ENCODE results near the gene STAT4.

Gene STAT4

GRCh38 chr2:191066919-191067233 lies 83.9 kb downstream of the STAT4 start:
- H3F3A ChIP-seq (ENCODE audit: control insufficient read depth, insufficient read depth): no peaks in the 10 kb centered on the region
- TF ChIP-seq CTCF (IDR thresholded peaks at IDR 0.05; ENCODE audit: low read depth, low read length, poor library complexity, severe bottlenecking) (no peak), EZH2phosphoT487 (IDR thresholded peaks at IDR 0.05; ENCODE audit: borderline replicate concordance, low read length) (no peak)
- H3K27ac ChIP-seq (ENCODE audit: low read depth, low read length): no peak overlapping the region
- no peaks in the 10 kb centered on the region for H3K79me2 ChIP-seq (ENCODE audit: control insufficient read depth, low read length)
- no peaks in the 10 kb centered on the region for H3K9me2 ChIP-seq (replicated peaks; ENCODE audit: control insufficient read depth, low read length)
- no peak overlapping the region for H3K4me2 ChIP-seq (ENCODE audit: low read length)
- no peaks in the 10 kb centered on the region for H3K36me3 ChIP-seq (ENCODE audit: control insufficient read depth, low read length)
- H4K20me1 ChIP-seq (ENCODE audit: control insufficient read depth, insufficient read depth, low read depth, low read length): no peaks in the 10 kb centered on the region
- no peaks in the 10 kb centered on the region for H3K4me1 ChIP-seq (ENCODE audit: control insufficient read depth, low read length)
- no peaks in the 10 kb centered on the region for H3K9me3 ChIP-seq (ENCODE audit: control insufficient read depth, insufficient read depth, low read length)
- no peak overlapping the region for H3K4me3 ChIP-seq (ENCODE audit: low read length)
- H3K27me3 ChIP-seq (ENCODE audit: control insufficient read depth, low read length): peaks cover 18% of the 10 kb centered on the region

- Histone ChIP-seq H3K4me2 (ENCODE audit: low read length) (no peak overlapping the region), H3K4me3 (ENCODE audit: low read length) (no peak overlapping the region), H3K27ac (ENCODE audit: low read depth, low read length) (no peak overlapping the region), H3K79me2 (ENCODE audit: control insufficient read depth, low read length) (no peaks in the 10 kb centered on the region), H3K9me3 (ENCODE audit: control insufficient read depth, insufficient read depth, low read length) (no peaks in the 10 kb centered on the region), H3K9me2 (replicated peaks; ENCODE audit: control insufficient read depth, low read length) (no peaks in the 10 kb centered on the region), H3F3A (ENCODE audit: control insufficient read depth, insufficient read depth) (no peaks in the 10 kb centered on the region), H3K36me3 (ENCODE audit: control insufficient read depth, low read length) (no peaks in the 10 kb centered on the region), H4K20me1 (ENCODE audit: control insufficient read depth, insufficient read depth, low read depth, low read length) (no peaks in the 10 kb centered on the region), H3K27me3 (ENCODE audit: control insufficient read depth, low read length) (peaks cover 18% of the 10 kb centered on the region), H3K4me1 (ENCODE audit: control insufficient read depth, low read length) (no peaks in the 10 kb centered on the region)
- no peak for TF ChIP-seq EZH2phosphoT487 (IDR thresholded peaks at IDR 0.05; ENCODE audit: borderline replicate concordance, low read length)
- no peak for TF ChIP-seq CTCF (IDR thresholded peaks at IDR 0.05; ENCODE audit: low read depth, low read length, poor library complexity, severe bottlenecking)
These were observed 84.4 kb downstream of the STAT4 start for GRCh38 chr2:191066197-191066918.

GRCh38 chr2:191065785-191066184 lies 85.0 kb downstream of the STAT4 start:
- Histone ChIP-seq H4K20me1 (ENCODE audit: control insufficient read depth, insufficient read depth, low read depth, low read length) (no peaks in the 10 kb centered on the region), H3F3A (ENCODE audit: control insufficient read depth, insufficient read depth) (no peaks in the 10 kb centered on the region), H3K36me3 (ENCODE audit: control insufficient read depth, low read length) (no peaks in the 10 kb centered on the region), H3K9me2 (replicated peaks; ENCODE audit: control insufficient read depth, low read length) (no peaks in the 10 kb centered on the region), H3K4me1 (ENCODE audit: control insufficient read depth, low read length) (no peaks in the 10 kb centered on the region), H3K9me3 (ENCODE audit: control insufficient read depth, insufficient read depth, low read length) (no peaks in the 10 kb centered on the region), H3K27ac (ENCODE audit: low read depth, low read length) (no peak overlapping the region), H3K79me2 (ENCODE audit: control insufficient read depth, low read length) (no peaks in the 10 kb centered on the region), H3K4me3 (ENCODE audit: low read length) (no peak overlapping the region), H3K27me3 (ENCODE audit: control insufficient read depth, low read length) (peaks cover 20% of the 10 kb centered on the region), H3K4me2 (ENCODE audit: low read length) (no peak overlapping the region)
- TF ChIP-seq CTCF (IDR thresholded peaks at IDR 0.05; ENCODE audit: low read depth, low read length, poor library complexity, severe bottlenecking) (no peak), EZH2phosphoT487 (IDR thresholded peaks at IDR 0.05; ENCODE audit: borderline replicate concordance, low read length) (no peak)
